Tongue (tissue), 2 donors: ENCODE data around the gene GRIA1. TPM values are rescaled to one million over a fixed set of nuclear protein-coding genes. Genes with fewer than 3 reads are reported as not detected.

Experiments
- DNase-seq: peaks from one replicate; pipeline ENCODE4 v3.0.0-alpha.2; 2015
- total RNA-seq: library from RNA; depleted of rRNA; stranded (reverse); fragments of >200 nt; gene quantifications from one replicate; pipeline ENCODE4 v1.2.3, GENCODE V29; 2014

Gene GRIA1
- total RNA-seq, 1 donor from 2014 or later = 3.0 TPM

DNA sequence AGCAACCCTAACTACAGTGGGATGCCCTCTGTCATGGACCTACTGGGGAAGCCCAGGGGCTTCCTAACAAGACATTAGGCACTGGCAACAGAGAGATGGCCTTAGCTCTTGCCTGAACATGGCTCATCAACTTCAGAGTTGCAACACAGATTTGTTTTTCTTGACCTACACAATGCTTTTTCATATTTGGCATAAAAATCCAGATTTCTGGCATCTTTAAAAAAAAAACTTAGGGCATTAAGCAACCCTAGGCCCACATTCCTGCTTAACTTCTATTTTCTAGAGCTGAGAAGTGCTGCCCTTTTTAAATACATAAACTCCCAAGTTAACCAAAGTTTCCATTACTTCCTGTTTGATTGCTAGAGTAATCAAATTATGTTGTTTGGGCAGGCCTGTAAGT is 8.0 kb downstream of the GRIA1 start:
- DNase-seq = no peak

DNA sequence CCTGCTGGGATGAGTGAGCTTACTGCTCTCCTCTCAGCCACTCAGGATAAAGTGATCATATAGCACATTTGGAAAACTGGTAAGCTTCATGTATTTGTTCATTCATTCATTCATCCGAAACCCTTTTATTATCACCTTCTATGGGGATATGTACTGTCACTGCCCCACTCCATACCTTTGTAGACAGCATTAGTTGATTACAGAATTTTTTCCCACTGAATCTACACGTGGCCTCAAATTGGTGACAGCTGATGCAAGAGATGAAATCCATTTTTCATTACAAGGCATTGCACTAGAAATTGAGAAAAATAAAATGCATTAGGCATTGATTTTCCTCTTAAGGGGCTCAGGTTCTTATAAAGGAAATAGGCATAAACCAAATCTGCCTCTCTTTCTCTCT is 9.7 kb downstream of the GRIA1 start:
- no peak for DNase-seq

DNA sequence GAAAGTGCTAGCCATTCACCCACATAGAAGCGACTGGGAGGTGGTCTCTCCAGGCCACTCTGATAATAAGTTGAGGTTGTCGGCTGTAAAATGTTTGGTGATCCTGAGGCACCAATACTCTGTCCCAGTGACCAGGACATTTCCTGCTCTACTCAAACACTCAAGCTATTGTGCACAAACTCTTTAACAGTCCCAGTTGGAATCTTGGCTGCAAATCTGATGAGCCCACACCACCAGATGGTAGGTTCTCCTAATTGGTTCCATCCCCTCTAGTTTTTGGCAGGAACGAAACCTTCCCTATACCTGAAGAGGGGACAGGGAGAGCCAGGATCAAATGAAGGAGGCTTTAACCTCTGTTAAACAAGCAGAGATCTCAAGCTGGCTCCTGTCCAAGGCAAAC is 14.3 kb downstream of the GRIA1 start:
- no peak for DNase-seq

DNA sequence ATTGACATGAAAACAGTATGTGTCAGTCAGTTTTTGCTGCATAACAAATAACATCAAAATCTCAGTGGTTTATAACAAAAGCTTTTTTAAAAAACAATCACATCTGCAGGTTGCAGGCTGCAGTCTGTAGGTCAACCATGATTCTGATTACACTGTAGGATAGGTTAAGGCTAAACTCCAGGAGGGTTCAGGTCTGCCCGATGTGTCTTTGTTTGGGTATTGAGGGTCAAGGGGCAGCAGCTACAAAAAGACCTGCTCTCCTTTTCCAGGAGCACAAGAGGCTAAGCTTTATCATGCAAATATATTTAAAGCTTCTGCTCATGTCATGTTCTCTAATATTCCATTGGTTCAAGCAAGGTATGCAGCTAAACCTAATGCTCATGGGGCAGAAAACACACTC is 18.2 kb downstream of the GRIA1 start:
- no peak for DNase-seq

DNA sequence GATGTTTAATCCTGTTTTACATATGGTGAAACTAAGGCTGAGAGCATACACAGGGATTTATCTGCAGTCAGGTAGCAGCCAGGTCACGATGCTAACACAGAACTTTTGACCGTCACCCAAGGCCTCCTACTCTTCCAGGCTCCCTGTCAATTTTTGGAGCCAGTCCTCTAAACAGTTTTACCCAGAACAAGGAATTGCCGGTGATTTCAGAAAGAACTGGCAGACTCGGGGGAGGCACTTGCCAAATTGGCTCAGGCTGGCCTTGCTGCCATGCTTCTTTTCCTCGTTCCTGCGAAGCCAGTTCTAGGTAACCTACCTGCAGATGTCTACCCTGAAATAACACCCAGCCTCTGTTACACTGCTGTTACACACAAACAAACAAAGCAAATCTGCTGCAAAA is 21.2 kb downstream of the GRIA1 start:
- DNase-seq = no peak

DNA sequence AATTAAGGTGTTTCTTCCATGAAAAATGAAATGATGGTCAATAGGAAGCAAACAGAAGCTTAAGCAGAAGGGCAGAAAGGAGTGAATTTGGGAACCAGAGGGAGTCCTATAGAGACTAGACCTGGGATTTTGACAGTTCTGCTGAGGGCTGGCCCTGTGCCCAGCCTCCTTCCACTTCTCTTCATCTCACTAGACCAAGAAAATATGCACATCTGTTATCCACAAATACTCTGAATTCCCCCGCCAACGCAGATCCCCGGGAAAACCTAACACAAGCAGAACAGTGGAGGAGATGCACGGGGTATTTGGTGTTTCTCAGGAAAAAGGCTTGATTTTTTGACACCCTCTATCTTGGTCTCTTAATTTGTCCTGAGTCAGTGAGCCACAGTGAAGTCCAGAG is 22.7 kb downstream of the GRIA1 start:
- DNase-seq = peak; percentile 39

DNA sequence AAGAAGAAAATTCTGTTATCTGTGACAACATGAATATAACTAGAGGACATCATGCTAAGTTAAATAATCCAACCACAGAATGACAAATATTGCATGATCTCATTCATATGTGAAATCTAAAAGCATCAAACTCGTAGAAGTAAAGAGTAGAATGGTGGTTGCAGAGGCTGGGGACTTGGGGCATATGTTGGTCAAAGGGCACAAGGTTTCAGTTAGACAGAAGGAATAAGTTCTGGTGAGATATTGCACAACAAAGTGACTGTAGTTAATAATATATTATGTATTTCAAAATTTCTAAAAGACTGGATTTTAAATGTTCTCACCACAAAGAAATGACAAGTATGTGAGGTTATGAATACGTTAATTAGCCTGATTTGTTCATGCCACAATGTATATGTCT is 24.8 kb downstream of the GRIA1 start:
- no peak for DNase-seq

DNA sequence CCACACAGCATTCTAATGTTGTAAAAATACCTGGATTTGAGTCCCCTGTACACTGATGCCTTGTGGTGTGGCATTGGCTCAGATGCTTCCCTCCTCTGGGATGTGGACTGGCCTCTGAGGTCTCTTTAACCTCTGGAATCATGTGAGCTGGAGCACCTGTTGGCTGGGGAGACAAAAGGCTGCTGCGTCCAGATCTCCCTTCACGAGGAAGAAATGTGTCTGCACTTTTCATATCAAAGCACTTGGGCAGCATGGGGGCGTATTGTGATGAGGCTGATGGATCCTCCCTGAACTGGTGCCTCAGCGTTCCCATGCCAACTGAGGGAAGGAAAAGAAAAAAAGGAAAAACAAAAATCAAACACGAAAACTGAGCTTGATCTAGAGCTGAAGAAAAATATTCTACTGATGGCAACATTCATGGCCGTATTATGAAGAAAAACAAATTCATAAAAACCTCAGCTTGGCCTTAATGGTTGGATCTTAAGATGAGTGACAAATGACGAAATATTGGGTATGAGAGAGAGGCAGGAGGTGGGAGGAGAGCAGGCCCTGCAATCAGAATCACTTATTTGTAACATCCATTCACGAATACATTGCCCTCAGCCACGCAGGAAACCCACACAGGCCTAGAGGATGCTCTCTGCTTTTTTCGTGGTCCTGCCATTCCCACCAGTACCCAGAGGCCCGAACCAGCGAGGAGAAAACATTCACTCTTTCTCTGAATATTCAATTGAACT is 26.2 kb downstream of the GRIA1 start:
- DNase-seq = no peak

DNA sequence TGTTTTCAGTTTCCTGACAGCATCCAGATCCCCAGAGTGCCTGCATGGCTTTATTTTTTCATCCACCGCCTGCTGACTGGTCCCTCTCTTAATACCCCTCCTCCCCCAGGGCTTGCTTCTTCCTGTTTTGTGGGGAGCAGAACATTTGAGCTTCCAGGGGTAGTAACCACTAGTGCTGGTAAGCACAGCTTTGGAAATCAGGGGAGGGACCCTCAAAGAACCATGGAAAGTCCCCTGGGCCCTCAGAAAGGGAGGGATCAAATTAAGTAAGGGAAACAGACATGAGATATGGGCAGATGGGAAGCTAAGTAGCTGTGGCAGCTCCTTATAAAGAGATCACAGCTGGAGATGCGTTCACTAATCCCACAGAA is 26.8 kb downstream of the GRIA1 start:
- no peak for DNase-seq

DNA sequence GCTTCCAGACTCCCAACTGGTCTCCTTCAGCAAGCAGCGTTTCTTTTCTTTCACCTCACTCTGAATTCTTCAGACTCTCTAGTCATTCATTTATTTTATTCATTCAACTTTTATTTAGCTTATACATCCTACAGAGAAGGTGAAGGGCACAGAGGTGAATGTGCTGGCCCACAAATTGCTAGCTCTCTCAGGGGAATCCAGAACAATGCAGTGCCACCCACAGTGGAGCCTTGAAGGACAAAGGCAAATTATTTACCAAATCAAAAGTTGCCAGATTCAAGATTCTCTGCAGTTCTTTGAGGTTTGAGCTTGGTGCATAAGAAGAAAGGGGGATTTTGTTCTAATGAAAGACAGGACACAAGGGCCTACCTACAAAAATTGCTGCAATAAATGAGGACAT is 29.7 kb downstream of the GRIA1 start:
- DNase-seq = no peak

DNA sequence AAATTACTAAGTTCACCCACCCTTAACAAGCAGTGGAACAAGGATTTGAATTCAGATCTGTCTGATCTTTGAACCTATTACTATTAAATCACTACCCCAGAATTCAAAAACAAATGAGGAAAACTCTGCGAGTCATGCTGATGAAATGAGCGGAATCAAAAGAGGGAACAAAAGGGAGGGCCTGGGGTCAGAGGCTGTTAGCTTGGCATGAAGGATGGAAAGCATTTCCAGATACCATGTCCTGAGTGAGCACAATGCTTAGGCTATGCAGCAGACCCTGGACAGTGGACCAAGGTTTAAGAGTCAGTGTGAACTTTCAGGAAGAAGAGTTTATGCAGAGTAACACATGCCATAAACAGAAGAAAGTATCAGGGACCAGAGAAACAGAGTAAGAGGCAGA is 30.5 kb downstream of the GRIA1 start:
- DNase-seq = no peak

DNA sequence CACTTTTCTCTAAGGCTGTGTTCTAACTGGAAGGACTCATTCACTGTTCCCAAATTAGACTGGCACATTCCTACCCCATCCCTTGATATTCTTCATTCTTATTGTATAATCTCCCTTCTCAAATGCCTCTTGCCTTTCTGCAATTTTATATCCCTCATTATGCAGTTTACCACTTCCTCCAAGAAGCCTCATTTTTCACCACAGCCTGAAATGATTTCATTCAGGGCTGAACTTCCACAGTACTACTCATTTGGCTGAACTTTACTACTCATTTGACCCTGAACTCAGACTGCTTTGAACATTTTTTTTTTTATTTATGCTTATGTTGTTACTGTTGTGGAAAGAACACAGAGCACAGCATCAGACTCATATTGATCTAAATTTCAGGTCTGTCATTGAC is 32.7 kb downstream of the GRIA1 start:
- no peak for DNase-seq

DNA sequence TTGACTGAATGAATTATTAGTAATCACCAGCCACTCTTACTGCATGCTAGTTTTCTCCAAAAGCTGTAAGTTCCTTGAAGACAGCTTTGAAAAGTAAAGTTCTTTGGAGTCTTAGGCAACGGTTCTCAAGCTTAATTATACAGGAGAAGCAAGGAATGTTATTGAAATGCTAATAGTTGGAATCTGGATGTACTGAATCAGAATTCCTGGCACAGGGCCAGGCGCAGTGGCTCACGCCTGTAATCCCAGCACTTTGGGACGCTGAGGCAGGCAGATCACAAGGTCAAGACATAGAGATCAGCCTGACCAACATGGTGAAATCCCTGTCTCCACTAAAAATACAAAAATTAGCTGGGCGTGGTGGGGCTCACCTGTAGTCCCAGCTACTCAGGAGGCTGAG is 33.4 kb downstream of the GRIA1 start:
- DNase-seq = peak; percentile 5

DNA sequence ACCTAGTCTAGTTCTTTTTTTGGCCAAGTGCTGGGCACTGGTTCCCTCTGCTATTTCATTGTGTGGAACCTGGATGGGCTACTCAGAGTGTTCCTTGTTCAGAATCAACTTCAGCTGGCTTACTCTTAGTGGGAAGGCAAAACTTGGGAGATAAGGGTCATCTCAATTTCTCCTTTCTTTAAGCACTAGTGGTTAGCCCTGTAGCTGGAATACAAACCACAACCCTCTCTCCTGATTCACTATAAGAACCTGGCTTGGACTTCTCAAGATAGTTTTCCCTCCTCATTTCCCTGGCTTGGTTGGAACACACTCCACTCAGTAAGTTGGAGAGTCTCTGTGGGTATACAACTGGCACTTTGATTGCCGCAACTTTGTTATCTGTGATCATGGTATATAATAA is 35.1 kb downstream of the GRIA1 start:
- DNase-seq = no peak

DNA sequence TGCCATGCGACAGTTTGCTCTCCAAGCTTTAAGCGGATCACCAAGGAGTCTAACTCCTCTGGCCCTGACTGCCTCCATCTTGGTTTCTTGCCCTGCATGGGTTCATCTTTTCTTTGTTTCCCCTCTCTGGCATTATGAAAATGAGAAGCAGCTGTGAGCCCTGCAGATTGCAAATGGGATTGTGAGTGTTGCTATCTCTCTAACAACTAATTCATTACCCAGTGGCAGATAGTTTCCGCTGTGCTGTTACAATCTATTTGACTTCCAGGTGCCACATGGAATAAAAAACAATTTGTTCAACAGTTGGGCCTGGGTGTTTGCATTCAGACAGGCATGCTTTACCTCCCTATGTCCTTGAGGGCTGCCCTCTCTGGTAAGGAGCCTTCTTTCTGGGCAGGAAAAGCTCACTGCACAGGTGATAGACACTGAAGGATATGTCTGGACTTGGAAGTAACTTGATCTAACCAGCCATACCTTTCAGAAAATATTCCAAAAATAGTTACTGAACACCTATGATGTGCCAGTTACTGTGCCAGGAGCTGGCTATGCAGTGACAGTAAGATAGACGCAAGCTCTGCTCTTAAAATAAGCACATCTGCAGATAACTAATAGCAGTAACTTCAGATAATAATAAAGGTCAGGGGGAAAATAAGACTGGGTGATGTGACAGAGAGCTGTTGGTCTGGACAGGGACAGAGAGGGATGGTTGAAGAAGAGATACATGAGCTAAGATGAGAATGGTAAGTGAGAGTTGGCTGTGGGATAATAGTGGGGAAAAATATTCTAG is 40.1 kb downstream of the GRIA1 start:
- no peak for DNase-seq

DNA sequence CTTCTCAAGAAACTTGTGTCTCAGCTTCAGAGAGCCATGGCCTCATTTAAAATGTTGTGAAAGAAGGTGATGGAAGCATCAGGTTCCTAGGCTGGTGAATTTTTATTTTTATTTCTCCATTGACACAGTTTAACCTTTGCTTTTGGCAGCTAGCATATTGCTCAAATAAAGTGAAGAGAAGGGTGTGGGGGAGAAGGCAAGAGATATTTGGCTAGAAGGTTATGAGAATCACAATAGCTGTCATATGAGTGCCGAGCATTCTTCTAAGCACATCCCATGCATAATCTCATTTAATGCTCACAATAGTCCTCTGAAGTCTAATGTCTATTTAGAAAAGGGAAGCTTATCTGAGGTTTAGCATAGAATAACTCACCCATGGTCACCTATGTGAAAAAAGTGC is 43.1 kb downstream of the GRIA1 start:
- no peak for DNase-seq

DNA sequence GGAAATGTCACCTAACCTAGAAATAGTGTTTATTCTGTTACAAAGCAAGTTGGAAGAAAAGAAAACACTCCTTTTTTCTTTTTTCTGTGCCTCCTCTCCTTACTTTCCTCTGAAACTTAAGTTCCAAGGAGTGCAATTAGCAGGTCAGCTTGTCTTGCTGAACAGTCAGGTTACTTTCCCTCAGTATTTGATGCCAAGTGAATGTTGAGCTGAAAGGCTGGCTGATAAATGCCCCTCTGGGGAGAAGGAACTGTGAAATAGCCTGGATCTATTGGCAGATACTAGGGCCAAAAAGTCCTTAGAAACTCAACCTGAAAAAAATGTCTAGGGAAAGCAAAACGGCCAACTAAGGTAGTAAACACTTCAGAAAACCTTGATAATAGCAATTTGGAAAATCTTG is 43.6 kb downstream of the GRIA1 start:
- DNase-seq = no peak

DNA sequence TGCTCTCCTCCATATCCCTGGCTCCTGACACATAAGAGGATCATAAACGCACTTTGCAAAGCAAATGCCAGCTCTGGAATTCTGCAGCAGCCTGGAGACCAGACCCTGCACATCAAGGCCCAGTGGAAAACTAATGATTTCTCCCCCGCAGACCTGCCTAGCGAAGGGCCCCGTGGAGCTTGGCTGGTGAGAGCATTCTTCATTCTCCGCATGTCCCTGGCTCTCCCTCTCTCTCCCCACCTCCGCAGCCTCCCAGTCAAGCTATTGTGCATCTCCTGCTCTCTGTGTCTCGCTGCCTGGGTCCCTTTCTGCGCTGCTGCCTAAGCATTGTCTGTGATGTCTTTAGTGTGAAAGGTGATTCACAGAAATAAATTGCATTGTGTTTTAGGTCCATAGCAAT is 46.7 kb downstream of the GRIA1 start:
- no peak for DNase-seq

DNA sequence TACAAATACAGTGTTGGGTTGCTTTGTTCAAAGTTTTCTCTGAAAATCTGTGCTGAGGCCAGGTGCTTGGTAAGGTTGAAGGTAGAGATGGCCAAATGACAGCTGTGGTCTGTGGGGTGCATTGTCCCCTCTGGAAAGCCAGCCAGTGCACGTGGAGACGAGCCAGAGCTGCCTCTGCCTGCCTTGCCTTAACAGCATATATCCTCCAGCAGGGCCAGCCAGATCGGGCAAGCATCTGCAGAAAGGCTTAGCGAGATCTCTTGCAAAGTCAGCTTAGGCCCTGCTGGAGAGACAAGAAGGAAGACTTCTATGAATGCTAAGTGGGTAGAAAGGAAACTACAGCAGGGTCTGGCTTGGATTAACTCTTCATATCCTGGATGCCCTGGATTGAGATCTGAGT is 49.5 kb downstream of the GRIA1 start:
- DNase-seq = no peak

DNA sequence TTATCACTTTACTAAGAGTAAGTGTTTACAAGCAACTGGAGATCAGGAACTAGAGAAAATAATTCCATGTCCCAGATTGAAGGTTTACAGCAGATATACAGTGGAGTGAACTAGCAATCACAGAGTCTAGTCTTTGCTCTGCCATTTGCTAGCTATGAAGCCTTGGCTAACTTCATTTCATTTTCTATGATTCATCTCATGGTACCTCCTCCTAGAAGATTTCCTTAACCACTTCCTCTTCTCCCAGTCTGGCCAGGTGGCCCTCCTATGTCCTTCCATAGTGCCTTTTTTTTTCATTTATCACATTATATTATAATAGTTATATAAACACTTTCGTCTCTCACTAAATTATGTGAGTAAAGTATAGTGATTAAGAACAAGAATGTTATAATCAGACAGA is 52.1 kb downstream of the GRIA1 start:
- no peak for DNase-seq

DNA sequence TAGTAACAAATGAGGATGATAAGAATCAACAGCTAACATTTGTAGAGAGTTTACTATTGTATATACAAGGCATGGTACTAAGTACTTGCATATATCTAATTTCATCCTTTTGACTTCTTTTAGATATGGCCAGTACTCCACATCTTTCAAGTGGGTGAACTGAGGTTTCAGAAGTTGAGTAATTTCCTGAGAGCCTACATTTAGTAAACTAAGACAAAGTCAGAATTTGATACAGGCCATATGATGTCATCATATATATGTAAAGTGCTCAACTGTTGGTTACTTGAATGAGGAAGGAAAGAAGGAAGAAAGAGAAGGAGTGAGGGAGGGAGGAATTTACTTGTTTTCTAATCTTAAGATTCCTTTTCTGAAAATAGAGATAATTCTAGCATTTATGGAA is 52.8 kb downstream of the GRIA1 start:
- DNase-seq = no peak

DNA sequence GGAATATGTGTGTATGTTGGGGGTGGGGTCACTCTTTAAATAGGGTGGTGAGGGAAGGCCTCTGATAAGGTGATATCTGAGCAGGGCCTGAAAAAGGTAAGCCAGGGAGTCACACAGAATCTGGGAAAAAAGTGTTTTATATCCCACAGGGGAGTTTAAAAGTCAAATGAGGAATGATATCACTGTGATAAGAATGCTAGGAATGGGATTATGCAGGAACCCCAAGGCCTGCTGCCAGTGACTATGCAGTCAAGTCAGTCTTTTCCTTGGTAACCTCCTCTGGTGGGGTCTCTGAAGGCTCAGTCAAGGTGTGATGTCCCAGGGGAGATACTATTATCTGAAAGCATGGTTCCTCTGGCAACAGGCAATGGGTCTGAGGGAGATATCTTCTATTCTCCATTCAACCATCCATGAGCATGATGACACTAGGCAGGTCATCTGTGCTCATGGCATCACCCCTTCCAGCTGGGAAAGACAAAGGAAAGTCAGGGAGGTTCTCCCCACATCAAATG is 53.5 kb downstream of the GRIA1 start:
- no peak for DNase-seq

DNA sequence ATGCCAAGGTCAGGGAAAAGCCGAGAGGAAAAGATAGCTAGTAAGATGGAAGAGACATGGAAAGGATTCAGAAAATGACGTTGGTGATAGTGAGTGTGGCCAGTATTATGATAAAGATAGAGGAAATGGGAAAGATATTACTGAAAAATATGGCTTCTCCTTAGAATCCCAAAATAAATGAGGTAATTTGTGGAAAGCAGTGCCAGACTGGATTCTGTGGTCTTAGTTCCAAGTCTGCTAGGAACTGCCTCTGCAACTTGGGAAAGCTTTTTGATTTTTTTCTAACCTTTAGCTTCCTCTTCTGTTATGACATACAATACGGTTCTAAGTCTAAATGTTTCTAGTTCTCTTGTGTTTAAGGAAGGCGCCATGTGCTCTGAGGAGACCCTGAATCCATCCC is 54.2 kb downstream of the GRIA1 start:
- no peak for DNase-seq

DNA sequence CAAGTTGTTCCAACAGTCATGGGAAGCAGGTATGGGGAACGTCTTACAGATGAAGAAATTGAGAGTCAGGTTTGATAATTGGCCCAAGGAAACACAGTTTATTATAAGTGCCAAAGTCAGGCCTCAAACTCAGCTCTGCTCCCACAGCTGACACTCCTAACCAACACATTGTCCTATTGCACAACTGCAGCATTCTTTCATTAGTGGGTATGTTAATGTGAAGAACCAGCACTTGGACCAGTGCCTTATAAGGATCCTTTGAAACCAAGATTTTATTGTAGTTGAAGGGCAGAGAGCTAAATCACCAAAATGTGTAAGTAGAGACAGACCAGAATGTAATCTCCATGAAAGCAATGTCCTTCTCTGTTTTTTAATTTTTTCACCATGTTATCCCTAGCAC is 56.1 kb downstream of the GRIA1 start:
- no peak for DNase-seq
